ENCODE data around the gene ZNHIT6.

ZNHIT6 gene

GRCh38 chr1:85616364-85616705, 91.9 kb downstream of the ZNHIT6 start:
- no peak for DNase-seq

- DNase-seq, result no peak
These were observed 92.5 kb downstream of the ZNHIT6 start for GRCh38 chr1:85615586-85616363.

GRCh38 chr1:85612704-85613361, 95.4 kb downstream of the ZNHIT6 start:
- DNase-seq, result no peak

- DNase-seq, result no peak
These were observed 96.4 kb downstream of the ZNHIT6 start for GRCh38 chr1:85611856-85612255.

GRCh38 chr1:85611425-85611824, 96.8 kb downstream of the ZNHIT6 start:
- no peak for DNase-seq

GRCh38 chr1:85609976-85610375, 98.3 kb downstream of the ZNHIT6 start:
- no peak for DNase-seq

- DNase-seq, result no peak
These were observed 99.4 kb downstream of the ZNHIT6 start for GRCh38 chr1:85608851-85609250.

GRCh38 chr1:85607921-85608265, 100.3 kb downstream of the ZNHIT6 start:
- no peak for DNase-seq

GRCh38 chr1:85607126-85607920, 100.9 kb downstream of the ZNHIT6 start:
- no peak for DNase-seq

GRCh38 chr1:85606414-85606800, 101.8 kb downstream of the ZNHIT6 start:
- DNase-seq, result no peak

- DNase-seq, result no peak
These were observed 102.5 kb downstream of the ZNHIT6 start for GRCh38 chr1:85605484-85606413.

GRCh38 chr1:85604298-85604997, 103.8 kb downstream of the ZNHIT6 start:
- DNase-seq, result no peak

GRCh38 chr1:85603086-85603880, 105.0 kb downstream of the ZNHIT6 start:
- DNase-seq, result peak in 1 of 2 experiments; percentile 26

- DNase-seq, result no peak
These were observed 105.7 kb downstream of the ZNHIT6 start for GRCh38 chr1:85602571-85602970.

GRCh38 chr1:85601901-85602300, 106.3 kb downstream of the ZNHIT6 start:
- DNase-seq, result no peak

GRCh38 chr1:85599681-85600080, 108.6 kb downstream of the ZNHIT6 start:
- DNase-seq, result no peak

Measured in NCI-H524 (cell line).